SKM-1 (cell line): Measurements from ENCODE around the gene FCGR2B.
"Not testable (repeated sequence)": the region's sequence is repeated elsewhere in the genome, so short reads cannot be mapped to it uniquely, and the experiment has no call there.

Source experiments
- DNase-seq: peaks from one replicate; lab custom pipeline; 2025; ENCODE audit not compliant: unreplicated experiment; lab: John Stamatoyannopoulos, UW

The FCGR2B gene

DNA sequence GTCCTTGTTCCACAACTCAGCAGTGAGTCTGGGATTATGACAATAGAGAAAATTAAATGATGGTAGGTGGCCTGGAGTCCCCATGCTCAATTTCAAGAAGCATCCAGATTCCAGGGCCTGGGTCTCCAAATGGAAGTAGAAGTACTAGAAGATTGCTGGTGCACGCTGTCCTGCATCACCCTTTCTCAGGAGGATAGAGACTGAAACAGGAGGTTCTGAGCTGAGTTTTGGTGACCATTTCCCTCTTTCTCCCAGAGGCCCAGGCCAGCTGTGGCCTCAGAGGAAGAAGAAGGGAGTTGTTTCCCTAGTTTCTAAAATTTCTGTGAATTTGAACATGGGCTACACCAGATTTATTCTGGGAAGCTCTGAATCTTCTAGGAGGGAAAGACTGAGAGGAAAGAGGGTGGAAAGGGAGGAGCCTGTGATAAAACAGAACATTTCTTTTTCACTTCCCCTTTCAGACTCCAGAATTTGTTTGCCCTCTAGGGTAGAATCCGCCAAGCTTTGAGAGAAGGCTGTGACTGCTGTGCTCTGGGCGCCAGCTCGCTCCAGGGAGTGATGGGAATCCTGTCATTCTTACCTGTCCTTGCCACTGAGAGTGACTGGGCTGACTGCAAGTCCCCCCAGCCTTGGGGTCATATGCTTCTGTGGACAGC is at the start of gene FCGR2B:
Gene FCGR2B, plus strand, starts transcription at position 460 of the 656 bp plus-strand sequence. Its CDS starts 99 bp downstream, at position 559.
- not testable (repeated sequence) for DNase-seq

GRCh38 chr1:161616417-161616816 is 46.5 kb upstream of the FCGR2B start:
- not testable (repeated sequence) for DNase-seq

DNA sequence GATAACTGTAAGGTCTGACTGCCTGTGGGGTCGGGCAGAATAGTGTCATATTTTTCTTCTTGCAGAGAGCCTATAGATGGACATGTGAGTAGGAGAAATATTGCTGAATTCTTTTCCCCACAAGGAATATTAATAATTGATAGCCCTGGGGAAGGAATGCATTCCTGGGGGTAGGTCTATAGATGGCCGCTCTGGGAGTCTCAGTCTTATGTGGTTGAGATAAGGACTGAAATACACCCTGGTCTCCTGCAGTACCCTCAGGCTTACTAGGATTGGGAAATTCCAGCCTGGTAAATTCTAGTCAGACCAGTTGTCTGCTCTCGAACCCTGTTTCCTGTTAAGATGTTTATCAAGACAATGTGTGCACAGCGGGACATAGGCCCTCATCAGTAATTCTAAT is 44.4 kb upstream of the FCGR2B start:
- DNase-seq, result not testable (repeated sequence)

DNA sequence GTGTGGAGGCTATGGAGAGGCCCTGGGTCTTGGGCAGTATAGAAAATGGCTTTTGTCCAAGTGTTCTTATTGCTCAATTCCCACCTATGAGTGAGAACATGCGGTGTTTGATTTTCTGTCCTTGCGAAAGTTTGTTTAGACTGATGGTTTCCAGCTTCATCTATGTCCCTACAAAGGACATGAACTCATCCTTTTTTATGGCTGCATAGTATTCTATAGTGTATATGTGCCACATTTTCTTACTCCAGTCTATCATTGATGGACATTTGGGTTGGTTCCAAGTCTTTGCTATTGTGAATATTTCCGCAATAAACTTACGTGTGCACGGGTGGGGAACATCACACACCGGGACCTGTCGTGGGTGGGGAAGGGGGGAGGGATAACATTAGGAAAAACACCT is 42.5 kb upstream of the FCGR2B start:
- DNase-seq, result not testable (repeated sequence)

- not testable (repeated sequence) for DNase-seq
Observed at GRCh38 chr1:161621181-161622000, 41.6 kb upstream of the FCGR2B start.

- not testable (repeated sequence) for DNase-seq
Observed at GRCh38 chr1:161622054-161622453, 40.9 kb upstream of the FCGR2B start.

DNA sequence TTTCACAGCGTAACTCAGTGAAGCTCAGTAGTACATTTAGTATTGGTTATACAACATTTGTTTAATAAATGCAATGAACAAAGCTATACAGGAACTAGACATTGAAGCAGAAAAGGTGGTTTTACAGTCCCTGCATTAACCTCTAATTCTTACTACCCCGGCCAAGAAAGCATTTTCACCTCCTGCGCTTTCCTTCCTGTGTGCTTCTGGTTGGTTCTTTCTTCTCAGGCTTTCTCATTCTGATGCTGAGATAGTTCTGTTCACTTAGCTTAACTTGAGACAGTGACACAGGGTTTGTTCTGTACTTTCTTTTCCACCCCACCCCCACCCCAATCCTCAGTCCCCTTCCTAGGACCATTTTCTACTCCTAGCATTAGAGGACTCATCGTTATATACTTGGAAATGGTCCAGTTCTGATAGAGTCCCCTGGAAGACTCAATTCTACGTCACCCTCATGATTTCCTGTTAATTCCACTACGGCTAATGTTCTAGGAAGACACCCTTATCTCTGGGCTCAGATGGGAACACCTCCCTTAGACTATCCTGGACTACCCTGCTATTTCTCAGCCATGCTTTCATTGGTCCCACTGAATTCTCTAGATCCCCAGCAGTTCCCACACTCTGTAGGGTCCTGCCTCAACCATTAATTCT is 39.4 kb upstream of the FCGR2B start:
- not testable (repeated sequence) for DNase-seq

DNA sequence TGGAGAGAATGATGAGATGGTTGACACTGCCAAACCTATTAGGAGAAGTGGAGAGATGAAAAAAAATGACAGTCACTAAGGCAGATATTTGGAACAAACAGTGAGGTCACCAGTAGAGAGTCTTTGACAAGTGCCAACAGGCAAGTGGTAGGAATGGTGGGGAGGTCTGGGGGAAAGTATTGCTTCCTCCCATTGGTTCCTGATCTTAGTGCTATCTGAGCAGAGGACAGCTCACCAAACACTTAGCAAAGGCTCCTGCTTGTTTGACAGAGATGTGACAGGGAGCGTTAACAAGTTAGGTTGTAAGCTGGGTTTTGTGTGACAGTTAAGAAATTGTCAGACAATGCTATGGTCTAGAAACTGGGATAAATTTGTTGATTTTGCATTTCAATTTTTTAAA is 38.3 kb upstream of the FCGR2B start:
- DNase-seq, result not testable (repeated sequence)

- not testable (repeated sequence) for DNase-seq
Observed at GRCh38 chr1:161626445-161627146, 36.3 kb upstream of the FCGR2B start.

- not testable (repeated sequence) for DNase-seq
Observed at GRCh38 chr1:161630128-161630742, 32.7 kb upstream of the FCGR2B start.

DNA sequence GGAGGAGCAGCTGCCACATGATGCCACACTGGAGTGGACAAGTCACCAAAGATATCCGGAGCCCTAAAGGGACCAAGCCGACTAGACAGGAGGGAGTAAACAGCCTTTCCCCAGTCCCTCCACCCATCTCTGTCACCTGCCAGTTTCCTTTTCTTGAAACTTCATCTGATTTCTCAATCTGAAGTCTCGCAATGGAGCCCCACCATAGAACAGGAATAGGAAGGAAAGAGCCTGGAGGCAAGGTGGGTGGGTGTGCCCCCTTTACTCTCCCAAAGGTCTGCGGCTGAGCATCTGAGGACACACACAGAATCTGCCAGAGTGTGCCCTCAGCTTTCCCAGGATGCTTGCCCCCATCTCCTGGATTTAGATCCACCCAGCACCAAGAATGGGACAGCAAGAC is 31.9 kb upstream of the FCGR2B start, which contains the start of gene FCGR3B:
Gene FCGR3B, minus strand, starts transcription at position 101 of the 400 bp plus-strand sequence. Its CDS starts 82 bp downstream, at position 19.
- DNase-seq, result no peak

- DNase-seq, result not testable (repeated sequence)
Observed at GRCh38 chr1:161634993-161635392, 27.9 kb upstream of the FCGR2B start.

DNA sequence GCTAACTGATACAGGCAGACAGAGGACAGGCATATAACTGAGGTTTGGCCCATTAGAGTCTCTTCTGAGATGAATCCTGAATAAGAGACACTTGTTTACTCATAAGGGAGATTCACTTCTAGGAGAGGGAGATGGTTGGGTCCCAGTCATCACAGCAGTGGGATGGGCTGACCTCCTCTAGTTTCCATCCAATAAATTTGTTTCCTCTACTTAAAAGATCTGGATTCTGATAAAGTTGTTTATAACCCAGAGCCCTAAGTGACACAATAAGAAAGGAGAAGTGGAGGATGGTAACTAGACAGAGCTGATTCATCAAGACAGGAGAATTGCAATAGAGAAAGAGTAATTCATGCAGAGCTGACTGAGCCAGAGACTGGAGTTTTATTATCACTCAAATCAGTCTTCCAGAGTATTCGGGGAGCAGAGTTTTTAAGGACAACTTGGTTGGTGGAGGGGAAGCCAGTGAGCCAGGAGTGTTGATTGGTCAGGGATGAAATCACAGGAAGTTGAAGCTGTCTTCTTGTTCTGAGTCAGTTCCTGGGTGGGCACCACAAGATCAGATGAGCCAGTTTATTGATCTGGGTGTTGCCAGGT is 26.7 kb upstream of the FCGR2B start:
- DNase-seq, result not testable (repeated sequence)

DNA sequence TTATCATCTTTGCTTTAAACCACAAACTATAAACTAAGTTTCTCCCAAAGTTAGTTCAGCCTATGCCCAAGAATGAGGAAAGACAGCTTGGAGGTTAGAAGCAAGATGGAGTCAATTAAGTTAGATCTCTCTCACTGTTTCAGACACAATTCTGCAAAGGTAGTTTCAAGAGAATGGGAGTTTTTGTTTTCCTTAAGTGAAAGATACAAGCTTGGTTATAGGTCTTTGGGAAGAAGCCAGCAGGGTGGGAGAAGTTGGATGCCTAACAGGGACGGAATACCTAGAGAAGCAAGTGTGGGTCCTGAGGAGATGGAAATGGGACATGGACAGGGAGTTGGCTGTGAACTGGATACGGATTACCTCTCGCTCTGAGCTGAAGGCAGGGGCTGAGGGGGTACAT is 26.0 kb upstream of the FCGR2B start:
- DNase-seq, result not testable (repeated sequence)

DNA sequence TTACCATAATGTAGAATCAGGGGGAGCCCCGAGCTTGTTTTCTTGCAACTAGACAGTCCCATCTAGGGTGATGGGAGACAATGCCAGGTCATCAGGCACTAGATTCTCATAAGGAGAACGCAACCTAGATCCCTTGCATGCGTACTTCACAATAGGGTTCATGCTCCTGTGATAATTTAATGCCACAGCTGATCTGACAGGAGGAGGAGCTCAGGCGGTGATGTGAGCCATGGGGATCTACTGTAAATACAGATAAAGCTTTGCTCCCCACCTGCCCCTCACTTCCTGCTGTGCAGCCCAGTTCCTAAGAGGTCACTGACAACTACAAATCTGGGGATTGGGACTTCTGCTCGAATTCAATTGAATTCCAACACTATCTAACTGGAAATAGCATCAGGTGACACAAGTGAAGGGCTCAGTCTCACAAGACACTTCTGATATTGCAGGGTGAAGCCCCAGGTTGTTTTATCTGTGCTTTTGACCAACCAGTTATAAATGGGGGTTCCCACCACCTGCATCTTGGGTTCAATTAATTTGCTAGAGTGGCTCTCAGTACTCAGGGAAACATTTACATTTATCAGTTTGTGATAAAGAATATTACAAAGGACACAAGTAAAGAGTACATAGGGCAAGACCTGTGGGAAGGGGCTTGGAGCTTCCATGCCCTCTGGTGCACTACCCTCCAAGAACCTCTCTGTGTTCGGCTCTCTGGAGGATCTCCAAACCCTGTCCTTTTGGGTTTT is 24.5 kb upstream of the FCGR2B start:
- not testable (repeated sequence) for DNase-seq

GRCh38 chr1:161639203-161639602 is 23.7 kb upstream of the FCGR2B start:
- not testable (repeated sequence) for DNase-seq

- peak; percentile 79 for DNase-seq
Observed at GRCh38 chr1:161642697-161643096, 20.2 kb upstream of the FCGR2B start.

GRCh38 chr1:161643481-161644208 is 19.3 kb upstream of the FCGR2B start:
- not testable (repeated sequence) for DNase-seq

DNA sequence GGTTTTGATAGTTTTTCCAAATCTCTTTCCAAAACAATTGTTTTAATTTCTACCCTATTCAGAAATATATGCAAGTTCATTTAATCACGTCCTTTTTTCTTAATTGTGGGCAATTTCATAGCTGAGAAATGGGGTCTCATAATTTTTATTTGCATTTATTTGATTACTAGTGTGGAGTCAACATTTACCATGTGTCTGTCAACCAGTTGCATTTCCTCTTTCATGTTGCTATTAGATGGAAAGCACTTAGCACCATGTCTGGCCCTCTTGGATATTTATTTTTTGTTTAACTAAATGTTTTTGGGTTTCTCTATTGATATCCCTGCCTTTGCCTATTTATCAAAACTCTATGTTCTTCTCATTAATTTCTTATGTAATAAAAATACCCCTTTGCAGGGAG is 18.1 kb upstream of the FCGR2B start:
- not testable (repeated sequence) for DNase-seq
